Ishikawa (cell line): ENCODE results near the gene OGN.

Experiments used
- RAD21 ChIP-seq: IDR thresholded peaks from 2 replicates; pipeline ENCODE4 v1.6.1; 2012; ENCODE audit warnings: low read depth
- TEAD4 ChIP-seq: IDR thresholded peaks from 2 replicates; pipeline ENCODE4 v1.6.1; 2012
- TF ChIP-seq, protein P1 (sequence below): IDR thresholded peaks from 2 replicates; pipeline ENCODE4 v1.6.1; 2012; ENCODE audit warnings: low read depth, mild to moderate bottlenecking
- TF ChIP-seq, protein P2 (sequence below): IDR thresholded peaks from 2 replicates; pipeline ENCODE4 v1.6.1; 2012
- TF ChIP-seq, protein P3 (sequence below): IDR thresholded peaks from 2 replicates; pipeline ENCODE4 v1.6.1; 2012

DNA sequence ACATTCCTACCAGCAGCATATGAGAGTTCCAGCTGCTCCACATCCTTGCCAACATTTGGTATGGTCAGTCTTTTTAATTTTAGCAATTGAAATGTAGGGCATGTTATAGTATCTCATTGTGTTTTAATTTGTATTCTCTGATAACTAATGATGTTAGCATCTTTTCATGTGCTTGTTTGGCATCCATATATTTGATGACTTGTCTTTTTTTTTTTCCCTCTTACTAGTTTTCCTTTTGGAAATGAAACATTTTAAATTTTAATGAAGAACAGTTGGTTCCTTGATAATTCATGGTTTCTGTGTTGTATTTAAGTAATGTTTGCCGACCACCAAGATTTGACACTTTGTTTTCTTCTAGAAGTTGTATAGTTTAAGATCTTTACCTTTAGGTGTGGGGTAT, 8.8 kb downstream of the OGN start:
- TF ChIP-seq, protein P1, sequence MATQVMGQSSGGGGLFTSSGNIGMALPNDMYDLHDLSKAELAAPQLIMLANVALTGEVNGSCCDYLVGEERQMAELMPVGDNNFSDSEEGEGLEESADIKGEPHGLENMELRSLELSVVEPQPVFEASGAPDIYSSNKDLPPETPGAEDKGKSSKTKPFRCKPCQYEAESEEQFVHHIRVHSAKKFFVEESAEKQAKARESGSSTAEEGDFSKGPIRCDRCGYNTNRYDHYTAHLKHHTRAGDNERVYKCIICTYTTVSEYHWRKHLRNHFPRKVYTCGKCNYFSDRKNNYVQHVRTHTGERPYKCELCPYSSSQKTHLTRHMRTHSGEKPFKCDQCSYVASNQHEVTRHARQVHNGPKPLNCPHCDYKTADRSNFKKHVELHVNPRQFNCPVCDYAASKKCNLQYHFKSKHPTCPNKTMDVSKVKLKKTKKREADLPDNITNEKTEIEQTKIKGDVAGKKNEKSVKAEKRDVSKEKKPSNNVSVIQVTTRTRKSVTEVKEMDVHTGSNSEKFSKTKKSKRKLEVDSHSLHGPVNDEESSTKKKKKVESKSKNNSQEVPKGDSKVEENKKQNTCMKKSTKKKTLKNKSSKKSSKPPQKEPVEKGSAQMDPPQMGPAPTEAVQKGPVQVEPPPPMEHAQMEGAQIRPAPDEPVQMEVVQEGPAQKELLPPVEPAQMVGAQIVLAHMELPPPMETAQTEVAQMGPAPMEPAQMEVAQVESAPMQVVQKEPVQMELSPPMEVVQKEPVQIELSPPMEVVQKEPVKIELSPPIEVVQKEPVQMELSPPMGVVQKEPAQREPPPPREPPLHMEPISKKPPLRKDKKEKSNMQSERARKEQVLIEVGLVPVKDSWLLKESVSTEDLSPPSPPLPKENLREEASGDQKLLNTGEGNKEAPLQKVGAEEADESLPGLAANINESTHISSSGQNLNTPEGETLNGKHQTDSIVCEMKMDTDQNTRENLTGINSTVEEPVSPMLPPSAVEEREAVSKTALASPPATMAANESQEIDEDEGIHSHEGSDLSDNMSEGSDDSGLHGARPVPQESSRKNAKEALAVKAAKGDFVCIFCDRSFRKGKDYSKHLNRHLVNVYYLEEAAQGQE: no peak
- no peak for TF ChIP-seq TEAD4
- TF ChIP-seq, protein P2, sequence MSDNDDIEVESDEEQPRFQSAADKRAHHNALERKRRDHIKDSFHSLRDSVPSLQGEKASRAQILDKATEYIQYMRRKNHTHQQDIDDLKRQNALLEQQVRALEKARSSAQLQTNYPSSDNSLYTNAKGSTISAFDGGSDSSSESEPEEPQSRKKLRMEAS: no peak
- no peak for TF ChIP-seq RAD21
- TF ChIP-seq, protein P3, sequence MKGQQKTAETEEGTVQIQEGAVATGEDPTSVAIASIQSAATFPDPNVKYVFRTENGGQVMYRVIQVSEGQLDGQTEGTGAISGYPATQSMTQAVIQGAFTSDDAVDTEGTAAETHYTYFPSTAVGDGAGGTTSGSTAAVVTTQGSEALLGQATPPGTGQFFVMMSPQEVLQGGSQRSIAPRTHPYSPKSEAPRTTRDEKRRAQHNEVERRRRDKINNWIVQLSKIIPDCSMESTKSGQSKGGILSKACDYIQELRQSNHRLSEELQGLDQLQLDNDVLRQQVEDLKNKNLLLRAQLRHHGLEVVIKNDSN: no peak
